Prostate gland (tissue), 2 donors: ENCODE results near the gene NEMP1.

ENCODE experiments used
- CTCF ChIP-seq, 4 experiments: fragments of 200-600 bp in 2 of 4; fragments of 450-650 bp in 2 of 4; sonication (generic) in 2 of 4; IDR thresholded peaks; 1 replicate in 3 of 4; 2 replicates in 1 of 4; pipeline ENCODE4 v1.5.1; 2016 to 2019; ENCODE audit warnings: antibody characterized with exemption in 4 of 4, mild to moderate bottlenecking in 2 of 4, moderate library complexity in 2 of 4
- POLR2A ChIP-seq: fragments of 450-650 bp; IDR thresholded peaks from one replicate; pipeline ENCODE4 v1.6.1; 2016; ENCODE audit warnings: antibody characterized with exemption, mild to moderate bottlenecking
- POLR2AphosphoS5 ChIP-seq: sonication (generic); formaldehyde crosslinking; IDR thresholded peaks from one replicate; pipeline ENCODE4 v1.6.1; 2017; ENCODE audit warnings: antibody characterized with exemption

GRCh38 chr12:57101892-57102695 lies 23.5 kb upstream of the NEMP1 start:
- TF ChIP-seq POLR2A (no peak), CTCF (IDR thresholded peaks at IDR 0.05) (no peak), POLR2AphosphoS5 (no peak)
